ENCODE results near the gene TESMIN. TPM values are rescaled to one million over a fixed set of nuclear protein-coding genes. Genes with fewer than 3 reads are reported as not detected.

The TESMIN gene
- total RNA-seq, 4 donors from 2014 or later: 1.2 to 57.4 (median 1.6) TPM; not detected in 1

- Histone ChIP-seq H3K27ac (no peak overlapping the region), H3K27me3 (no peaks in the 10 kb centered on the region), H3K9me3 (no peaks in the 10 kb centered on the region), H3K36me3 (no peaks in the 10 kb centered on the region), H3K4me1 (no peaks in the 10 kb centered on the region), H3K4me3 (no peak overlapping the region)
- no peak for DNase-seq
- intact Hi-C loops (cut with DNase I; ENCODE audit: low total_unique reads): no loop called here
- TF ChIP-seq CTCF (IDR thresholded peaks at IDR 0.05): no peak
- no peak for TF ChIP-seq POLR2A (IDR thresholded peaks at IDR 0.05)
Observed at GRCh38 chr11:68743539-68743938, 7.8 kb downstream of the TESMIN start.

- H3K4me1 ChIP-seq: no peaks in the 10 kb centered on the region
- DNase-seq: no peak
- intact Hi-C loops (cut with DNase I; ENCODE audit: low total_unique reads): no loop called here
- H3K9me3 ChIP-seq: no peaks in the 10 kb centered on the region
- no peak for TF ChIP-seq POLR2A (IDR thresholded peaks at IDR 0.05)
- no peak for TF ChIP-seq CTCF (IDR thresholded peaks at IDR 0.05)
- H3K27me3 ChIP-seq: no peaks in the 10 kb centered on the region
- no peak overlapping the region for H3K27ac ChIP-seq
- no peak overlapping the region for H3K4me3 ChIP-seq
- H3K36me3 ChIP-seq: no peaks in the 10 kb centered on the region
Observed at GRCh38 chr11:68741463-68741862, 9.9 kb downstream of the TESMIN start.

GRCh38 chr11:68735646-68736045 is 15.7 kb downstream of the TESMIN start:
- Histone ChIP-seq H3K9me3 (no peaks in the 10 kb centered on the region), H3K36me3 (no peaks in the 10 kb centered on the region), H3K4me1 (no peaks in the 10 kb centered on the region), H3K4me3 (no peak overlapping the region), H3K27me3 (no peaks in the 10 kb centered on the region), H3K27ac (no peak overlapping the region)
- intact Hi-C loops (cut with DNase I; ENCODE audit: low total_unique reads): no loop called here
- TF ChIP-seq CTCF (IDR thresholded peaks at IDR 0.05) (no peak), POLR2A (IDR thresholded peaks at IDR 0.05) (no peak)
- no peak for DNase-seq

- H3K4me1 ChIP-seq: no peaks in the 10 kb centered on the region
- H3K36me3 ChIP-seq: no peaks in the 10 kb centered on the region
- H3K4me3 ChIP-seq: no peak overlapping the region
- no peak overlapping the region for H3K27ac ChIP-seq
- no peaks in the 10 kb centered on the region for H3K9me3 ChIP-seq
- no peak for TF ChIP-seq CTCF (IDR thresholded peaks at IDR 0.05)
- no peak for TF ChIP-seq POLR2A (IDR thresholded peaks at IDR 0.05)
- DNase-seq: no peak
- intact Hi-C loops (cut with DNase I; ENCODE audit: low total_unique reads): no loop called here
- H3K27me3 ChIP-seq: no peaks in the 10 kb centered on the region
Observed at GRCh38 chr11:68735125-68735524, 16.2 kb downstream of the TESMIN start.

- no peaks in the 10 kb centered on the region for H3K9me3 ChIP-seq
- no peak for TF ChIP-seq CTCF (IDR thresholded peaks at IDR 0.05)
- TF ChIP-seq POLR2A (IDR thresholded peaks at IDR 0.05): no peak
- DNase-seq: no peak
- intact Hi-C loops (cut with DNase I; ENCODE audit: low total_unique reads): no loop called here
- no peak overlapping the region for H3K4me3 ChIP-seq
- no peaks in the 10 kb centered on the region for H3K4me1 ChIP-seq
- no peaks in the 10 kb centered on the region for H3K36me3 ChIP-seq
- H3K27ac ChIP-seq: no peak overlapping the region
- no peaks in the 10 kb centered on the region for H3K27me3 ChIP-seq
Observed at GRCh38 chr11:68734111-68734510, 17.2 kb downstream of the TESMIN start.
